ENCODE measurements around the gene SPACA5. TPM values are rescaled to one million over a fixed set of nuclear protein-coding genes. Genes with fewer than 3 reads are reported as not detected.

The SPACA5 gene
- not detected in 5 replicates for total RNA-seq (2022; extraction: Qiagen RNA extraction; ENCODE audit: low read depth)

DNA sequence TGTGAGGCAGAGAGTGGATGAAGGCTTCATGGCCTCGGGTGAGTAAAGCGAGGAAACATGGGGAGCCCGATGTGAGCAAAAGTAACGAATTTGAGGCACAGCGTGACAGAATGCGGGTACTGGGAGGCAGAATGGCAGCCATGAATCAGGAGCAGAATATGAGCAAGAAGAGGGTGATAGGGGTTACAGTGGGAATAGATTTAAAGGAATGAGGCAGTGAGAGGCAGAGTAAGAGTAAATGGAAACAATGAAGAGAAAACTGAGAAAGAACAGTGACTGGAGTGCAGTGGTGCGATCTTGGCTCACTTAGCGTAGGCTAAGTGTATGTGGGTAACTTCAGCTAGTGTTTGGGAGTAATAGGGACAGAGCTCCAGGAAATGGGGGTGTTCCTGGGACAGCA lies at the start of gene SPACA5:
TSS of gene SPACA5 (plus strand) at position 301 of the 400 bp plus-strand sequence. CDS start 815 bp downstream, outside the sequence.

DNA sequence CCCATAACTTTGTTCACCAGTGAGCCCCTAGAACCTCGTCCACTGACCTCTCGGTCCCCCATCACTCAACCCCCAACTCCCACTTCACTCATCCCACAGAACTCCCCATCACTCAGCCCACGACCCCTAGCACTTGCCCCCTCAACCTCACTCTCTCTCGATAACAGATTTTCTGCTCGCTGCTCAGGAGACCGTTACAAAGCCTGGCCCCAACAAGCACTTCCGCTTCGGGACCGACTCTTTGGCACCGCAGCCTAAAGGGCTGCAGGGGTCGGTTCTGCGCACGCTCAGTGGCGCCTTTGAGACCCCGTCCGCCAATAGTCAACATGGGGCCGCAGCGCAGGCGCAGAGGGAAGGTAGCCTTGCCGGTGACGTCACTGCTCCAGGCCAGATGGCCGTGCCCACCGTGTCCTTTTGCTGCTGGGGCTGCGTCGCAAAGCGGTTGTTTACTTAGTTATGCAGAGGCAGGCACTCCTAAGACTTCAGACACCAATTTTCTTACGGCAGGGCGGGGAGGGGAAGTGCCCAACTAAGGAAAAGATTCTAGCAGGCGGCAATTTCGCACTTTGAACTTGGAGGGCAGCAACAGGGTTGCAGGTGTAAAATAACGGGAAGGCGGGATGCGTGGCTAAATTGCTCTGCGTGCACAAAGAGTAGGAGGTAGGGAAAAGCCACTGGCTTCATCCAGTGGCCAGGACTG lies 2.9 kb upstream of the SPACA5 start, which contains the start of gene ZNF182:
TSS of gene ZNF182 (minus strand) at position 232 of the 700 bp plus-strand sequence. CDS start 1,380 bp downstream, outside the sequence.

Other genes with a start within 250 kb of the SPACA5 start
- 3.4 to 7.7 TPM (median 5.6 TPM) in 5 replicates for gene ZNF81, start 170.1 kb upstream of the SPACA5 start, total RNA-seq (2022; extraction: Qiagen RNA extraction; ENCODE audit: low read depth)
- 3.4 to 4.3 TPM (median 3.7 TPM) in 5 replicates for gene ZNF182, start 3.0 kb upstream of the SPACA5 start, total RNA-seq (2022; extraction: Qiagen RNA extraction; ENCODE audit: low read depth)
- 0.31 to 0.47 TPM (median 0.34 TPM) in 5 replicates for gene ZNF630, start 64.7 kb downstream of the SPACA5 start, total RNA-seq (2022; extraction: Qiagen RNA extraction; ENCODE audit: low read depth)
- not detected in 5 replicates for gene SPACA5B, start 123.6 kb downstream of the SPACA5 start, total RNA-seq (2022; extraction: Qiagen RNA extraction; ENCODE audit: low read depth)
- gene SSX5, start 189.8 kb downstream of the SPACA5 start, total RNA-seq (2022; extraction: Qiagen RNA extraction; ENCODE audit: low read depth): not detected in 5 replicates
- gene SSX1, start 248.4 kb downstream of the SPACA5 start, total RNA-seq (2022; extraction: Qiagen RNA extraction; ENCODE audit: low read depth): not detected in 5 replicates

Data from A549 treated with DMSO at 1 μM for 4 hours (cell line).